ENCODE measurements around the gene WTIP. TPM values are rescaled to one million over a fixed set of nuclear protein-coding genes. Genes with fewer than 3 reads are reported as not detected.
A peak's percentile ranks its signal among the peaks of the same experiment; 100 is the strongest.

The WTIP gene
- 11.8 TPM for polyA plus RNA-seq (2012; ENCODE audit: insufficient read length, low read depth)

GRCh38 chr19:34480971-34481841 lies at the start of gene WTIP:
TSS of gene WTIP (plus strand) at chr19:34481758. CDS start at chr19:34481975, 217 bp downstream.
- TF ChIP-seq TAF1 (IDR thresholded peaks at IDR 0.05; ENCODE audit: borderline replicate concordance, insufficient read depth, low read length) (no peak), FOXP2 (optimal IDR thresholded peaks at IDR 0.05; ENCODE audit: borderline replicate concordance, extremely low read depth, extremely low read length, insufficient read depth) (peak; percentile 46), SIN3A (IDR thresholded peaks at IDR 0.05; ENCODE audit: borderline replicate concordance, insufficient read depth, low read length) (no peak)

- TF ChIP-seq TAF1 (IDR thresholded peaks at IDR 0.05; ENCODE audit: borderline replicate concordance, insufficient read depth, low read length): no peak
- no peak for TF ChIP-seq SIN3A (IDR thresholded peaks at IDR 0.05; ENCODE audit: borderline replicate concordance, insufficient read depth, low read length)
- no peak for TF ChIP-seq FOXP2 (optimal IDR thresholded peaks at IDR 0.05; ENCODE audit: borderline replicate concordance, extremely low read depth, extremely low read length, insufficient read depth)
- TF ChIP-seq POLR2AphosphoS5 (IDR thresholded peaks at IDR 0.05; ENCODE audit: low read depth, low read length): no peak
- no peak for TF ChIP-seq REST (IDR thresholded peaks at IDR 0.05; ENCODE audit: insufficient read depth in 1 of 2, low read depth in 2 of 2, low read length in 2 of 2)
Observed at GRCh38 chr19:34432797-34433196, 48.8 kb upstream of the WTIP start.

- TF ChIP-seq POLR2AphosphoS5 (IDR thresholded peaks at IDR 0.05; ENCODE audit: low read depth, low read length) (no peak), FOXP2 (optimal IDR thresholded peaks at IDR 0.05; ENCODE audit: borderline replicate concordance, extremely low read depth, extremely low read length, insufficient read depth) (no peak), REST (IDR thresholded peaks at IDR 0.05; ENCODE audit: insufficient read depth in 1 of 2, low read depth in 2 of 2, low read length in 2 of 2) (no peak), SIN3A (IDR thresholded peaks at IDR 0.05; ENCODE audit: borderline replicate concordance, insufficient read depth, low read length) (no peak), TAF1 (IDR thresholded peaks at IDR 0.05; ENCODE audit: borderline replicate concordance, insufficient read depth, low read length) (no peak)
Observed at GRCh38 chr19:34436716-34437115, 44.8 kb upstream of the WTIP start.

GRCh38 chr19:34448191-34448590 lies 33.4 kb upstream of the WTIP start:
- TF ChIP-seq POLR2AphosphoS5 (IDR thresholded peaks at IDR 0.05; ENCODE audit: low read depth, low read length): no peak
- TF ChIP-seq SIN3A (IDR thresholded peaks at IDR 0.05; ENCODE audit: borderline replicate concordance, insufficient read depth, low read length): no peak
- no peak for TF ChIP-seq REST (IDR thresholded peaks at IDR 0.05; ENCODE audit: insufficient read depth in 1 of 2, low read depth in 2 of 2, low read length in 2 of 2)
- TF ChIP-seq TAF1 (IDR thresholded peaks at IDR 0.05; ENCODE audit: borderline replicate concordance, insufficient read depth, low read length): no peak
- TF ChIP-seq FOXP2 (optimal IDR thresholded peaks at IDR 0.05; ENCODE audit: borderline replicate concordance, extremely low read depth, extremely low read length, insufficient read depth): no peak

GRCh38 chr19:34452723-34453122 lies 28.8 kb upstream of the WTIP start:
- TF ChIP-seq REST (IDR thresholded peaks at IDR 0.05; ENCODE audit: insufficient read depth in 1 of 2, low read depth in 2 of 2, low read length in 2 of 2) (no peak), POLR2AphosphoS5 (IDR thresholded peaks at IDR 0.05; ENCODE audit: low read depth, low read length) (no peak), TAF1 (IDR thresholded peaks at IDR 0.05; ENCODE audit: borderline replicate concordance, insufficient read depth, low read length) (no peak), FOXP2 (optimal IDR thresholded peaks at IDR 0.05; ENCODE audit: borderline replicate concordance, extremely low read depth, extremely low read length, insufficient read depth) (no peak), SIN3A (IDR thresholded peaks at IDR 0.05; ENCODE audit: borderline replicate concordance, insufficient read depth, low read length) (no peak)
